Mucosa of stomach (tissue), 1 donor: ENCODE measurements around the gene GCKR.
A peak's percentile ranks its signal among the peaks of the same experiment; 100 is the strongest.

Source experiments
- H3K27me3 ChIP-seq: one replicate; pipeline ENCODE4 v1.7.0; 2013; ENCODE audit warnings: mild to moderate bottlenecking, low read length; ENCODE audit not compliant: control insufficient read depth, insufficient read depth
- H3K36me3 ChIP-seq: one replicate; pipeline ENCODE4 v1.7.0; 2013; ENCODE audit warnings: low read length; ENCODE audit not compliant: control insufficient read depth, insufficient read depth
- H3K4me1 ChIP-seq: one replicate; pipeline ENCODE4 v1.7.0; 2013; ENCODE audit warnings: mild to moderate bottlenecking, low read length; ENCODE audit not compliant: control insufficient read depth, insufficient read depth
- H3K4me3 ChIP-seq: one replicate; pipeline ENCODE4 v1.7.0; 2013; ENCODE audit warnings: low read length
- H3K9ac ChIP-seq: one replicate; pipeline ENCODE4 v1.7.0; 2013; ENCODE audit warnings: mild to moderate bottlenecking, low read length, moderate library complexity
- H3K9me3 ChIP-seq: one replicate; pipeline ENCODE4 v1.7.0; 2013; ENCODE audit warnings: mild to moderate bottlenecking, low read length, moderate library complexity; ENCODE audit not compliant: control insufficient read depth
- donor health status: Pancreatic carcinoma.

GCKR gene

DNA sequence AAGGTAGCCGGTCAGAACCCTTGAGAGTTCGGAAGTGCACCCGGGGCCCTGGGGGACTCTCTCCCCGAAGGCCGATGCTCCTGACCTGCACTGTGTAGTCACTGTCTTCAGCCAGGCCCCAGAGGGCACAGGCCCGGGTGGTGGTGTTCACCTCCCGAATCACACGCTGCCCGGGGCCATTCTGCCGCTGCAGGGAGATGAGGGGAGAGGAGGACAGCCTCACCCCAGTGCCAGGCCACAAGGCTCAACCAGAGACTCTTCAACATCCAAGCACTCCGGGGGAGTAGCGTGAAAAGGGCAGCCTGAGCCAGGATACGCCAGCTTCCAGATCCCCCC, 2.7 kb upstream of the GCKR start:
- H3K36me3 ChIP-seq, result no peaks in the 10 kb centered on the region
- H3K9me3 ChIP-seq, result no peaks in the 10 kb centered on the region
- H3K4me3 ChIP-seq, result no peak overlapping the region
- H3K9ac ChIP-seq, result no peak overlapping the region
- H3K4me1 ChIP-seq, result peaks cover 36% of the 10 kb centered on the region
- peaks cover 7% of the 10 kb centered on the region for H3K27me3 ChIP-seq

DNA sequence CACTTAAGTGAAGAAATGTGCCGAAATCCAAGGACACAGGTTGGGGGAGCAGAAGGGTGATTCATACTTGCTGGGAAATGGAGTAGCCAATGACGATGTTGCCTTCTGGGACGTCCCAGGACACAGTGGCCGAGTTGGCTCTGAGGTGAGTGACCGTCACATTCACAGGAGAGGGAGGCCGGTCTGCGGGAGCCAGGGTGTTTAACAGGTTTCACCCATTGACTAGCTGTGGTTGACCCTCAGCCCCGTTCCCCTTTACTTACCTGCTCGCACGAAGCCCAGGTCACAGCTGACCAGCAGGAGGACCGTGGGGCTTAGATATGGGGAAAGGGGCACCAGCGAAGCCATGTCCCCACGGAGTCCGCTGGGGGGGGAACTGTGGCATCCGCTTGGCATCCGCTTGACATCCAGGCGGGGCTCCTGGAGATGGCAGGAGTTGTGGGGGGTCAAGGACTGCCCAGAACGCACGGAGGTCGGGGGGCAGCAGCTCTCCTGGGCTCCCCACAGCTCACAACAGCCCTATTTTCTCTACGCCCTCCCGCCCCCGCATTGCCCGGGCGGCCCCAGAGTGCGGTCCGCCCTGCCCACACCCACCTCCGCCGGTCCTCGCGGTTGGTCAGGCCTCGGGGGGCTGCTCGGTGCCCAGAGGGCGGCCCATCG, 2.2 kb upstream of the GCKR start:
- no peaks in the 10 kb centered on the region for H3K9me3 ChIP-seq
- H3K4me1 ChIP-seq, result peaks cover 36% of the 10 kb centered on the region
- no peaks in the 10 kb centered on the region for H3K36me3 ChIP-seq
- H3K9ac ChIP-seq, result peak overlapping the region; percentile 32
- H3K27me3 ChIP-seq, result peaks cover 7% of the 10 kb centered on the region
- no peak overlapping the region for H3K4me3 ChIP-seq

DNA sequence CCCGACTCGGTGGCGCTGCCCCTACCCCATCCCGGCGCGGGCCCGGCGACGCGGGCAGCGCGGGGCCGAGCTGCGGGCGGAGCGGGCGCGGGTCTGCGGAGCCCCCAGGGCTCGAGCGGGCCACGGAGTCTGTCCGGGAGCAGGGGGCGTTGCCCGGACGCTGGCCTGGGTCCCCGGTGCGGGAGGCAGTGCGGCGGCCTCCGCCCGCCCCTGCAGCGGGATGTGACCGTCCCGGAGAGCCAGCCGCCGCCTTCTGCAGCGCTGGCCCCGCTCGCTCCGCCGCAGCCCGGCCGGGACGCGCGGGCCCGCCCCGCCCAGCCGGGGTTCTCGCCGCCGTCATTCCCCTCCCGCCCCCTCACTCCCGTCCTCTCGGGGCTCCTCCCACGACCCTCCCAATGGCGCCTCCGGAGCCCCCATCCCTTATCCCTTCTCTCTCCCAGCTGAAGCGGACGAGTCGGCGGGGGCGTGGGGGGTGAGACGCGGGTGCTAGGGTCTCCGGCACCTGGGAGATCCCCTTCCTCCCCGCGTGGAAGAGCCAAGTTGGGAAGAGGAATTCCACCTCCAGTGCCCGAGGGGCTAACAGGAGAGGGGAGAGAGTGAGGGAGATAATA, 1.6 kb upstream of the GCKR start, which contains the start of gene FNDC4:
TSS of gene FNDC4 (minus strand) at position 257 of the 611 bp plus-strand sequence. CDS start 521 bp downstream, outside the sequence.
- H3K4me1 ChIP-seq, result peaks cover 34% of the 10 kb centered on the region
- peak within 1 kb of the TSS; percentile 55 for H3K9ac ChIP-seq
- H3K36me3 ChIP-seq, result no peaks in the 10 kb centered on the region
- H3K27me3 ChIP-seq, result peaks cover 7% of the 10 kb centered on the region
- H3K4me3 ChIP-seq, result no peak within 1 kb of the TSS
- H3K9me3 ChIP-seq, result no peaks in the 10 kb centered on the region

DNA sequence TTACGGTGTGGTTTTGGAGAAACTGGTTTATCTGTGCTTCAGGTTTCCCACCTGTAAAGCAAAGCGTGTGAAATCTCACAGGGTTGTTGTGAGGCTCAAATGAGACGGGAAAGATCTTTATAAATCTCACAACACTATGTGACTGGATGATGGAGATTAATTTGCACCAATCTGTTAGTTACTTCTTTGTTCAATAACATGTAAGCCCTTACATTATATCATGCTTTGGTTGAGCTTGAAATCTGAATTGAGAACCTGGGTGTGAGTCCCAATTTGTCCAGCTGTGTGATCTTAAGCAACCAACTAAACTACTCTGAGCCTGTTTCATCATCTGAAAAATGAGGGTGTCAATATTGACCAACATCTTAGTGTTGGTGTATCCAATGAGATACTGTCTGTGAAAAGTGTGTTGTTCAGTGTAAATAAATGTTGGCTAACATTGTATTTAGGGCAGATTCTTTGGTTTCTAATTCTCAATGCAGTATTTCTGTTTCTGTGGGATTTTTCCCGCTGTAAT, 741 bp upstream of the GCKR start:
- H3K27me3 ChIP-seq, result peaks cover 7% of the 10 kb centered on the region
- peaks cover 31% of the 10 kb centered on the region for H3K4me1 ChIP-seq
- H3K9me3 ChIP-seq, result no peaks in the 10 kb centered on the region
- no peaks in the 10 kb centered on the region for H3K36me3 ChIP-seq
- H3K9ac ChIP-seq, result peak overlapping the region; percentile 6
- H3K4me3 ChIP-seq, result no peak overlapping the region

DNA sequence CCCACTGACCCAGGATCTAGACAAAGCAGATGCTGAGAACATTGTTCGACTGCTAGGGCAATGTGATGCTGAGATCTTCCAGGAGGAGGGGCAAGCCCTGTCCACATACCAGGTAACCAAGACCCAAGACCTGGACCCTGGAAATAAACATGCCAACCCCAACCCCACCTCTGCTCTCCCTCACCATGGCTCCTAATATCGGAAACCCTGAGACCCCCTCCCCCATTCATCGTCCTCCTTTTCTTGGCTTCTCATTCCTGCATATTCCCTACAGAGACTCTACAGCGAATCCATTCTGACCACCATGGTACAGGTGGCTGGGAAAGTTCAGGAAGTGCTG, 619 bp downstream of the GCKR start:
- peak overlapping the region; percentile 6 for H3K9ac ChIP-seq
- no peaks in the 10 kb centered on the region for H3K36me3 ChIP-seq
- peak overlapping the region; percentile 35 for H3K4me3 ChIP-seq
- H3K4me1 ChIP-seq, result peaks cover 31% of the 10 kb centered on the region
- peaks cover 7% of the 10 kb centered on the region for H3K27me3 ChIP-seq
- no peaks in the 10 kb centered on the region for H3K9me3 ChIP-seq

DNA sequence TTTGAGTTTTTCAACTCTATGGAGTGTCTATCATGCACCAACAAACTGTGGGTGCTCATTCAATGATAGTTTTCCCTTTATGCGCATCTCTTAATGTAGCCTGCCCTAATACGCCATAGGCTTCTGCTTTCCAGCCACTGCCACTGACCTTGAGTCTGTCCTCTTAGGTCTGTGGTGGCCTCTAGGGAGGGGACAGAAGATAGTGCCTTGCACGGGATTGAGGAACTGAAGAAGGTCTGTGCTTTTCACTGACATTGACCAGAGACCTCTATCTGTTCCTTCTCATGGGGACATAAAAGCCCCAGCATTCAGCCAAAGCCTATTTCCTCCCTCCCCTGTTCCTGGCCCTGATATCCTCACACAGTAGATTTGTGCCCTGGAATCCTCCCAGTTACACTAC, 2.3 kb downstream of the GCKR start:
- no peak overlapping the region for H3K9ac ChIP-seq
- H3K4me1 ChIP-seq, result peaks cover 31% of the 10 kb centered on the region
- no peak overlapping the region for H3K4me3 ChIP-seq
- H3K9me3 ChIP-seq, result no peaks in the 10 kb centered on the region
- no peaks in the 10 kb centered on the region for H3K36me3 ChIP-seq
- peaks cover 7% of the 10 kb centered on the region for H3K27me3 ChIP-seq

DNA sequence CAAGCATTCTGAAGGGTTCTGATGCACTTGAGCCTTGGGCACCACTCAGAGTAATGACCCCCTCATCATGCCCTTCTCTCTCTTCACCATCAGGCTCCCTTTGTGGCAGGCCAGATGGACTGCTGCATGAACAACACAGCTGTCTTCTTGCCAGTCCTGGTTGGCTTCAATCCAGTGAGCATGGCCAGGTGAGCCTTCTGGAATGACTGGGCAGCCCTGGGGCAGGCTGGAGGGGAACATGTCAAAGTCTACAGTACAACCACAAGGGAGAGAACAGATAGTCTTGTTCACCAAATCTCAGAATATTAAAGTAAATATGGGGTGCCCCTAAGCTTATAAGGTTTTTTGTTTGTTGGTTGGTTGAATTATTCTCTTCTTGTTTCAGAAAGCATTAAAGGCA, 4.4 kb downstream of the GCKR start:
- no peak overlapping the region for H3K9ac ChIP-seq
- no peaks in the 10 kb centered on the region for H3K36me3 ChIP-seq
- peaks cover 21% of the 10 kb centered on the region for H3K4me1 ChIP-seq
- no peaks in the 10 kb centered on the region for H3K27me3 ChIP-seq
- no peaks in the 10 kb centered on the region for H3K9me3 ChIP-seq
- no peak overlapping the region for H3K4me3 ChIP-seq

DNA sequence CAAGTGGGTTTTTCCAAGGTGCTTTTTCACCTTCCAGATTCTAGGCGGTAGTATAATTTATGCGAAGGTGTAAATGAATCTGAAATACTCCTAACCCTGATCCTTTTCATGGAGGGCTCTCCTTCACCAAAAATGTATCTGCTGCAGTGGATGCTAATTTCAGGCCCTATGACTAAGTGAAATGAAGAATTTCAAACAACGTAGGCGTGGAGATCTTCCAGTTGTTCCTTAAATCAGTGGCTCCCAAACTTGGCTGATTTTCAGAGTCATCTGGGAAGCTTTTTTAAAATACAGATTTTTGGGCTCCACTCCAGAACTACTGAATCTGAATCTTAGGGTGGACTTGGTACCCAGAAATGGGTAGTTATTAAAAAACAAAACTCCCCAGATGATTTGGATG, 5.5 kb downstream of the GCKR start:
- Histone ChIP-seq H3K9ac (no peak overlapping the region), H3K4me1 (peaks cover 10% of the 10 kb centered on the region), H3K27me3 (no peaks in the 10 kb centered on the region), H3K36me3 (no peaks in the 10 kb centered on the region), H3K4me3 (no peak overlapping the region), H3K9me3 (no peaks in the 10 kb centered on the region)

DNA sequence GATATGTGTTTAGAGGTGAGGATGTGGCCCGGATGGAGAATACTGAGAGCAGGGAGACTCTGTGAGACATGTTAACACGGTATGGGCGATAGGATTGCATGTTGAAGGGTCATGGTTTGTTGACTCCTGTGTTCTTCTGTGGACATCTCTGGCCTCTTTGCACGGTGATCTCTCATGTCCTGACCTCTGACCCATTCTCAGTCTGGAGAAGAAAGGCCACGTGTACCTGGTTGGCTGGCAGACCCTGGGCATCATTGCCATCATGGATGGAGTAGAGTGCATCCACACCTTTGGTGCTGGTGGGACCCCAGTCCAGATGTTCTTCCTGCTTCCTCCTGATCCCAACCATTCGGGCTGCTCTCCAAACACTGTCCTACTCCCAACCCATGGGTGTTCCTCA, 9.9 kb downstream of the GCKR start:
- no peaks in the 10 kb centered on the region for H3K27me3 ChIP-seq
- H3K9ac ChIP-seq, result no peak overlapping the region
- no peaks in the 10 kb centered on the region for H3K36me3 ChIP-seq
- H3K4me3 ChIP-seq, result no peak overlapping the region
- H3K9me3 ChIP-seq, result no peaks in the 10 kb centered on the region
- no peaks in the 10 kb centered on the region for H3K4me1 ChIP-seq

DNA sequence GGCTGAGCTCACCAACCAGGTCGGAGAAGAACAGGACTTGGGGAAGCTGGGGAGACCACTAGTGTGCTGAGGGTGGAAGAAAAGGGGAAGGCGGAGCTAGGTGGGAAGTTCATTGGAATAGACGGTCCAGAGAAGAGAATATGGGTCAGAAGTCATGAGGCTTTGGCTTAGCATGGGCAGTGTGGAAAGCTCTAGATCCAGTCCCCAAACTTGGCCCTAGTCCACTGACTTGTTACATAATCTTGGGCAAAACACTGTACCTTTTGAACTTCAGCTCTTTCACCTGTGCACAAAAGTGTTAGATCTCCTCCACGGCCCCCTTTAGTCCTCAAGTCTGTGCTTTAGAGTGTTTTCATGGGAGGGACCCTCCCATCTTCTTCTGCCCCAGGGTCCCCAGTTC, 10.7 kb downstream of the GCKR start:
- Histone ChIP-seq H3K9me3 (no peaks in the 10 kb centered on the region), H3K27me3 (no peaks in the 10 kb centered on the region), H3K4me1 (no peaks in the 10 kb centered on the region), H3K9ac (no peak overlapping the region), H3K4me3 (no peak overlapping the region), H3K36me3 (no peaks in the 10 kb centered on the region)

DNA sequence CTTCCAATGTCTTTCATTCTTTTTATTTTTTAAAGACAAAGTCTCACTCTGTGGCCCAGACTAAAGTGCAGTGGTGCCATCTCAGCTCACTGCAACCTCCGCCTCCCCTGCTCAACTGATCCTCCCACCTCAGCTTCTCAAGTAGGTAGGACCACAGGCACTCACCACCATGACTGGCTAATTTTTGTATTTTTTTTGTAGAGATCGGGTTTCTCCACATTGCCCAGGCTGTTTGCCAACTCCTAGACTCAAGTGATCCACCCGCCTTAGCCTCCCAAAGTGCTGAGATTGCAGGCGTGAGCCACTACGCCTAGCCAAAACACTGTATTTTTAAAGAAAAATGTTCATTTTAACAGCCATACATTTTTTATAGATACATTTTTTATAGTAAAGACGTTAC, 12.7 kb downstream of the GCKR start:
- H3K36me3 ChIP-seq, result no peaks in the 10 kb centered on the region
- no peak overlapping the region for H3K4me3 ChIP-seq
- no peak overlapping the region for H3K9ac ChIP-seq
- no peaks in the 10 kb centered on the region for H3K4me1 ChIP-seq
- no peaks in the 10 kb centered on the region for H3K9me3 ChIP-seq
- no peaks in the 10 kb centered on the region for H3K27me3 ChIP-seq

DNA sequence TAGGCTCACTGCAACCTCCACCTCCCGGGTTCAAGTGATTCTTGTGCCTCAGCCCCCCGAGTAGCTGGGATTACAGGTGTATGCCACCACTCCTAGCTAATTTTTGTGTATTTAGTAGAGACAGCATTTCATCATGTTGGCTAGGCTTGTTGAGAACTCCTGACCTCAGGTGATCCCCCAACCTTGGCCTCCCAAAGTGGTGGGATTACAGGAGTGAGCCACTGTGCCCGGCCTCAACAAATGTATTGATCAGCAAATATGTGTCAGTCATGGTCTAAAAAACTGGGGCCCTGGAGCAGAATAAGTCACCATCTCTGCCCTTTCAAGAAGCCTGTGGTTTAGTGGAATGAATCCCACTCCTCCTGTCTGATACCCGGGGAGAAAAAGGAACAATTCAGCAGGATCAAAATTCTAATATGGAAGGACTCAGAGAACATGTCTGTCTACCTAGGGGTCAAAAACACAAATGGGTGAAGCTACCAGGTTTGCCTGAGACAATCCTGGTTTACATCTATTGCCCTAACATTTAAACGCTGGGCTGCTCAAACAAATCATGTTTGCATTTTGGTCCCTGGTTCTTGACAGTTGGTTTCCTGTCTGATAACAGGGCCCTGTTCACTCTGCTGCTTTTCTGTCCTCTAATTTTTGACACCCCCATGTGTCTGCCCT, 21.6 kb downstream of the GCKR start:
- Histone ChIP-seq H3K27me3 (no peaks in the 10 kb centered on the region), H3K9me3 (no peaks in the 10 kb centered on the region), H3K9ac (no peak overlapping the region), H3K4me3 (no peak overlapping the region), H3K36me3 (no peaks in the 10 kb centered on the region), H3K4me1 (no peaks in the 10 kb centered on the region)
